ENCODE measurements around the gene GRK4.

The GRK4 gene

DNA sequence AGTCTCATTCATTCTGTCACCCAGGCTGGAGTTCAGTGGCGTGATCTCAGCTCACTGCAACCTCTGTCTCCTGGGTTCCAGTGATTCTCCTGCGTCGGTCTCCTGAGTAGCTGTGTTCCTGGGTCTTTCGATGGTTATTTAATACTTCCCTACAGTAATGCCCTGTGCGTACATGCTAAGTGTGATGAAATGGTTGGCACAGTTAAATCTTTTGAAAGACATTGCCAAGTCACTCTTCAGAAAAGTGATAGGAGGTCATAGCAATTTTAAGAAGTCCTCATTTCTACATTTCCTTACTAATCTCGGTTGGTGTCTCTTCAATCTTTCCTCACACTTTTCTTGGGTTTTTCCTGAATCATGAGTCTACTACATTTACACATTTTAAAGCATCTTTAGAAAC lies 96.6 kb downstream of the GRK4 start:
- no peaks in the 10 kb centered on the region for H3F3A ChIP-seq (ENCODE audit: insufficient read depth)

DNA sequence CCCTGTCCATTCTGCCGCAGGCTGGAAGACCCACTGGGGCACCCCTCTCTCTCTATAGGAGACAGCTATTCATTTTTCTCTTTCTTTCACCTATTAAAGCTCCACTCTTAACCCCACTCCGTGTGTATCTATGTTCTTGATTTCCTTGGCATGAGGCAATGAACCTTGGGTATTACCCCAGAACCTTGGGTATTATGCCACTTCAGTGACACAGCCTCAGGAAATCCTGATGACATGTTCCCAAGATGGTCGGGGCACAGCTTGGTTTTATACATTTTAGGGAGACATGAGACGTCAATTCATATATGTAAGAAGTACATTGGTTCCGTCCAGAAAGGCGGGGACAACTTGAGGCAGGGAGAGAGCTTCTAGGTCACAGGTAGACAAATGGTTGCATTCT lies 97.6 kb downstream of the GRK4 start:
- H2AFZ ChIP-seq (ENCODE audit: low read depth, low read length, severe bottlenecking) = no peak overlapping the region
- H3K27ac ChIP-seq (ENCODE audit: low read depth, low read length) = no peak overlapping the region
- peaks cover 8% of the 10 kb centered on the region; the same call in 1 of the 2 replicates for H3K9me3 ChIP-seq (ENCODE audit: insufficient read depth, low read length)
- H3K4me3 ChIP-seq (ENCODE audit: insufficient read depth, low read length, poor library complexity, severe bottlenecking) = no peak overlapping the region
- H3K9me2 ChIP-seq (replicated peaks; ENCODE audit: insufficient read depth, low read length) = no peaks in the 10 kb centered on the region
- H3K9ac ChIP-seq (ENCODE audit: low read length) = no peak overlapping the region
- H3K79me2 ChIP-seq (ENCODE audit: insufficient read depth, low read length) = no peaks in the 10 kb centered on the region
- peaks cover 3% of the 10 kb centered on the region; the same call in 1 of the 2 replicates for H3K36me3 ChIP-seq (ENCODE audit: low read length)
- no peak for TF ChIP-seq EZH2phosphoT487 (conservative IDR thresholded peaks at IDR 0.05; ENCODE audit: low read length)
- TF ChIP-seq, protein P1, sequence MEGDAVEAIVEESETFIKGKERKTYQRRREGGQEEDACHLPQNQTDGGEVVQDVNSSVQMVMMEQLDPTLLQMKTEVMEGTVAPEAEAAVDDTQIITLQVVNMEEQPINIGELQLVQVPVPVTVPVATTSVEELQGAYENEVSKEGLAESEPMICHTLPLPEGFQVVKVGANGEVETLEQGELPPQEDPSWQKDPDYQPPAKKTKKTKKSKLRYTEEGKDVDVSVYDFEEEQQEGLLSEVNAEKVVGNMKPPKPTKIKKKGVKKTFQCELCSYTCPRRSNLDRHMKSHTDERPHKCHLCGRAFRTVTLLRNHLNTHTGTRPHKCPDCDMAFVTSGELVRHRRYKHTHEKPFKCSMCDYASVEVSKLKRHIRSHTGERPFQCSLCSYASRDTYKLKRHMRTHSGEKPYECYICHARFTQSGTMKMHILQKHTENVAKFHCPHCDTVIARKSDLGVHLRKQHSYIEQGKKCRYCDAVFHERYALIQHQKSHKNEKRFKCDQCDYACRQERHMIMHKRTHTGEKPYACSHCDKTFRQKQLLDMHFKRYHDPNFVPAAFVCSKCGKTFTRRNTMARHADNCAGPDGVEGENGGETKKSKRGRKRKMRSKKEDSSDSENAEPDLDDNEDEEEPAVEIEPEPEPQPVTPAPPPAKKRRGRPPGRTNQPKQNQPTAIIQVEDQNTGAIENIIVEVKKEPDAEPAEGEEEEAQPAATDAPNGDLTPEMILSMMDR (IDR thresholded peaks at IDR 0.05; ENCODE audit: insufficient read depth, low read length, poor library complexity, severe bottlenecking) = no peak
- H3K27me3 ChIP-seq (ENCODE audit: low read length) = no peaks in the 10 kb centered on the region
- H3K4me2 ChIP-seq (ENCODE audit: low read depth, low read length, poor library complexity, severe bottlenecking) = no peak overlapping the region
- H4K20me1 ChIP-seq (ENCODE audit: low read depth, low read length) = no peaks in the 10 kb centered on the region
- no peaks in the 10 kb centered on the region for H3F3A ChIP-seq (ENCODE audit: insufficient read depth)

More for the DNA sequence above, 96.6 kb downstream of the GRK4 start:
- Histone ChIP-seq H3K27me3 (ENCODE audit: low read length) (no peaks in the 10 kb centered on the region), H3K9me2 (replicated peaks; ENCODE audit: insufficient read depth, low read length) (no peaks in the 10 kb centered on the region), H3K9me3 (ENCODE audit: insufficient read depth, low read length) (peaks cover 18% of the 10 kb centered on the region), H2AFZ (ENCODE audit: low read depth, low read length, severe bottlenecking) (no peak overlapping the region), H3K9ac (ENCODE audit: low read length) (no peak overlapping the region), H3K27ac (ENCODE audit: low read depth, low read length) (no peak overlapping the region), H3K4me3 (ENCODE audit: insufficient read depth, low read length, poor library complexity, severe bottlenecking) (no peak overlapping the region), H3K79me2 (ENCODE audit: insufficient read depth, low read length) (no peaks in the 10 kb centered on the region), H3K4me2 (ENCODE audit: low read depth, low read length, poor library complexity, severe bottlenecking) (no peak overlapping the region), H3K36me3 (ENCODE audit: low read length) (peaks cover 7% of the 10 kb centered on the region; the same call in 1 of the 2 replicates), H4K20me1 (ENCODE audit: low read depth, low read length) (no peaks in the 10 kb centered on the region)
- TF ChIP-seq, protein P1 (IDR thresholded peaks at IDR 0.05; ENCODE audit: insufficient read depth, low read length, poor library complexity, severe bottlenecking) = no peak
- no peak for TF ChIP-seq EZH2phosphoT487 (conservative IDR thresholded peaks at IDR 0.05; ENCODE audit: low read length)

DNA sequence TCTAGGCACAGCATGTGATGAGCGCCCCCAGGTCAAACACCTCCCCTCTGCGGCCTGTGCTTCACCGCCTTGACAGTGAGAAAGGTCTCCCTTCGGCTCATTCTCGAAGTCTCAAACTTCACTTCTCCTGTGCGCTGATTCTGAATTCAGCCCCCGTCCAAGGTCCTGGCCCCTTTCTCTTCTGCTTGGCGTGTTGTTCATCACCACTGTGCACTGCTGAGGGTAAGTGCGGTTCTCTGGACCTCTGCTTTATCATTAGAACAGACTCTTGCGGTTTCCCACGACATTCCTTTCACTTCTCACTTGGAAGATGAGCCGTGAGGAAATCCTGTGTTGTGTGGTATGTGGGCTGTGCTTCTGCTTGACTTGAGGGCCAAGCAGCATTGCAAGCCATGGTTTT lies 99.1 kb downstream of the GRK4 start:
- Histone ChIP-seq H3F3A (ENCODE audit: insufficient read depth) (no peaks in the 10 kb centered on the region), H3K9me3 (ENCODE audit: insufficient read depth, low read length) (no peaks in the 10 kb centered on the region), H3K9me2 (replicated peaks; ENCODE audit: insufficient read depth, low read length) (no peaks in the 10 kb centered on the region), H3K27ac (ENCODE audit: low read depth, low read length) (no peak overlapping the region), H3K36me3 (ENCODE audit: low read length) (no peaks in the 10 kb centered on the region), H2AFZ (ENCODE audit: low read depth, low read length, severe bottlenecking) (no peak overlapping the region), H3K9ac (ENCODE audit: low read length) (no peak overlapping the region), H4K20me1 (ENCODE audit: low read depth, low read length) (no peaks in the 10 kb centered on the region), H3K79me2 (ENCODE audit: insufficient read depth, low read length) (no peaks in the 10 kb centered on the region), H3K4me3 (ENCODE audit: insufficient read depth, low read length, poor library complexity, severe bottlenecking) (no peak overlapping the region), H3K27me3 (ENCODE audit: low read length) (no peaks in the 10 kb centered on the region), H3K4me2 (ENCODE audit: low read depth, low read length, poor library complexity, severe bottlenecking) (no peak overlapping the region)
- no peak for TF ChIP-seq EZH2phosphoT487 (conservative IDR thresholded peaks at IDR 0.05; ENCODE audit: low read length)
- TF ChIP-seq, protein P1 (IDR thresholded peaks at IDR 0.05; ENCODE audit: insufficient read depth, low read length, poor library complexity, severe bottlenecking) = no peak
